Measurements from ENCODE around the gene HOXA9.

DNA sequence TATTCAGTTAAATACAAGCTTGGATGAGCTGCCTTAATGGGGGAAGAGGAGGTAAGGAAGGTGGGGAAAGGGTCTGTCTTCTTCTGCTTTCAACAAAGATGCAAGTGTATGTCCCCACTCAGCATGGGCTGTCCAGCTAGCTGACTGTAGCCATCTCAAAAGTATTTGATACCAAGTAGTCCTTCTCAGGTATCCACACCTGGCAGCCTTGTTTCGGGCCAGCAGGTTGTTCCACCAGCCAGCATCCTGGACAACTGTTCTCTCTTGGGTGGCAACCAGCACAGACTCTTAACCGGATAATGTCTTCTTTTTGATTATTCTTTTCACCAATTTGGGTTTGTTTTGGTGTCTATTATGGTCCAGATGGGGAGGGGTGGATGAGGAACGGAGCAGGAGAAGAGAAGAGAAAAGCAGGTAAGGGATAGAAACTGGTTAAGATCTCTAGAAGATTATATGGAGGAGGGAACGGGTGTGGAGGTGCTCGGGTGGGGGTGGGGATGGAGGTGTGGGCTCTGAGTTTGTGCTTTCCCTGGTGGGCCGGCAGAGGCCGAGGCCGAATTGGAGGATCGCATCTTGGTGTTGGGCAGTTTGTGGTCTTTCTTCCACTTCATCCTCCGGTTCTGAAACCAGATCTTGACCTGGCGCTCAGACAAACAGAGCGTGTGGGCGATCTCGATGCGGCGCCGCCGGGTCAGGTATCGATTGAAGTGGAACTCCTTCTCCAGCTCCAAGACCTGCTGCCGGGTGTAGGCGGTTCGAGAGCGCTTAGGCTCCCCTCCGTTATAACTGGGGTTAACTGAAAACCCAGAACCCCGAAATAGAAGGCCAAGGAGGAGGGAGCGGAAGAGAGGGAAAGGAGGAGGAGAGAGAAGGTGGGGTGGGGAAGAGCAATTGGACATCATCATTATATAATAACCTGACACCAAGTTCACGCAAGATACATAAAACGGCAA is 36.3 kb downstream of the HOXA9 start:
- no peak for TF ChIP-seq POLR2A (IDR thresholded peaks at IDR 0.05)
- TF ChIP-seq, protein P1, sequence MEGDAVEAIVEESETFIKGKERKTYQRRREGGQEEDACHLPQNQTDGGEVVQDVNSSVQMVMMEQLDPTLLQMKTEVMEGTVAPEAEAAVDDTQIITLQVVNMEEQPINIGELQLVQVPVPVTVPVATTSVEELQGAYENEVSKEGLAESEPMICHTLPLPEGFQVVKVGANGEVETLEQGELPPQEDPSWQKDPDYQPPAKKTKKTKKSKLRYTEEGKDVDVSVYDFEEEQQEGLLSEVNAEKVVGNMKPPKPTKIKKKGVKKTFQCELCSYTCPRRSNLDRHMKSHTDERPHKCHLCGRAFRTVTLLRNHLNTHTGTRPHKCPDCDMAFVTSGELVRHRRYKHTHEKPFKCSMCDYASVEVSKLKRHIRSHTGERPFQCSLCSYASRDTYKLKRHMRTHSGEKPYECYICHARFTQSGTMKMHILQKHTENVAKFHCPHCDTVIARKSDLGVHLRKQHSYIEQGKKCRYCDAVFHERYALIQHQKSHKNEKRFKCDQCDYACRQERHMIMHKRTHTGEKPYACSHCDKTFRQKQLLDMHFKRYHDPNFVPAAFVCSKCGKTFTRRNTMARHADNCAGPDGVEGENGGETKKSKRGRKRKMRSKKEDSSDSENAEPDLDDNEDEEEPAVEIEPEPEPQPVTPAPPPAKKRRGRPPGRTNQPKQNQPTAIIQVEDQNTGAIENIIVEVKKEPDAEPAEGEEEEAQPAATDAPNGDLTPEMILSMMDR (IDR thresholded peaks at IDR 0.05) = no peak
- peak in 1 of 4 donors; percentile 2 for TF ChIP-seq POLR2AphosphoS5 (IDR thresholded peaks at IDR 0.05)

Data from sigmoid colon (tissue), 4 donors.